ENCODE results near the gene ANKRD44.

The ANKRD44 gene

GRCh38 chr2:197204519-197205250, 105.9 kb downstream of the ANKRD44 start:
- no peak for DNase-seq

DNA sequence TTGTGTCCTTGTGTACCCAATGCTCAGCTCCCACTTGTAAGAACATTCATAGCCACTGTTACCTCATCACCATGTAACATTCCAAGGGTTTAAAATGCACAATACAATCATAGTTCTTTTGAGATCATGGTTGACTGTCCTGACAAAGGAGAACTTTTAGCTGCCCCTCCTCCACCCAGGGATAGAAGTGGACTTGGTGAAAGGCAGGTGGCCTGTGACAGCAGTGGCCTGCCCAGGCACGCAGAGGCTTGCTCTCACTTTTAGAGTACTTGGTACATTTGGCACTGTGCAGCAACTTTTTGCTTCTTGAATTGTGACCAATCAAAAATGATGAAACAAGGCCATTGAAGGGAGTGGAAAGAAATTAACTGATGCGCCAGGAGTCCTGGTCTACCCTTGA, 108.7 kb downstream of the ANKRD44 start:
- no peak for DNase-seq

DNA sequence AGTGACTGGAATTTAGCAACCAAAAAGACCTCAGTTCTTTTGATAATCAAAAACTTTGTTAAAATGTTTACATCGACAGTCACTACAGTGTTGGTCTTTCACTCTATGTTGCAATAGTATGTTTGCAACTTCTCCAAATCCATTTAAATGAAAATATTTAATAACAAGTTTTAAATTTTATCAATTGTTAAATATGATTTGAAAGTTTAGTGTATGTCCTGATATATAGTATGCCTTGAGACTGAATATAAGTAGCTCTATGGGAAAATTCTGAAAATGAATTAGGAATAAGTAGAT, 109.9 kb downstream of the ANKRD44 start:
- DNase-seq: no peak

DNA sequence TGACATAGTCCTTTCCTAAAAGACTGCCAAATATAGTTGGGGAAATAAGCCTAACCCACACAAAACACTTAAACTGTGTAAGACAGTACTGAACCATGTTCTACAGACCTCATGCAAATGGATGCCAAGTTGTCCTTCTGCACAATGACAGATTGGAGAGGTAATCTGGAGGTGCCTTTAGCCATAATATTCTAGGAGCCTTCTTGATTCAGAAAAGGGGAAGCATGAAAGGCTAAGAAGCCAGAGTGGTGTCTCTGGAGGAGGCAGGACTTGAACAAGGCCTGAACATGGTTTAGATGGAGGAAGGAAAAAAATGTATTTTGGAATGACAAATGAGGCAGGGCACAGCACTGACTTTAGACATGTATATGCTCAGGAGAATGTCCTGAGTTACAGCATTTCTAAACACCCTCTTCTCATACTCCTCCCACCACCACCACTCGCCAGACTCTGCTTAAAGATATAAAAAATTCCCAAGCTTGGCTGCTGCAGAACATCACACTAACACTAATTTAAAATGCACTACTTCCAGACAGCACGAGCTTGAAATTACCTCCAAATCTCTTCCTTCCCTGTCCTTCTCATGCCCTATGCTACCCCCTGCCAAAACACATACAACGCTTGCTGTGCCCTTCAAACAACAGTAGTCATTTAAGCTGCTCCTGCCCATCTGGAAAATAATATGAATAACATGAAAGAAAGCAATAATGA, 110.4 kb downstream of the ANKRD44 start:
- DNase-seq: no peak

- peak; percentile 81 to 87 for DNase-seq
Observed at GRCh38 chr2:197198890-197199289, 111.7 kb downstream of the ANKRD44 start.

DNA sequence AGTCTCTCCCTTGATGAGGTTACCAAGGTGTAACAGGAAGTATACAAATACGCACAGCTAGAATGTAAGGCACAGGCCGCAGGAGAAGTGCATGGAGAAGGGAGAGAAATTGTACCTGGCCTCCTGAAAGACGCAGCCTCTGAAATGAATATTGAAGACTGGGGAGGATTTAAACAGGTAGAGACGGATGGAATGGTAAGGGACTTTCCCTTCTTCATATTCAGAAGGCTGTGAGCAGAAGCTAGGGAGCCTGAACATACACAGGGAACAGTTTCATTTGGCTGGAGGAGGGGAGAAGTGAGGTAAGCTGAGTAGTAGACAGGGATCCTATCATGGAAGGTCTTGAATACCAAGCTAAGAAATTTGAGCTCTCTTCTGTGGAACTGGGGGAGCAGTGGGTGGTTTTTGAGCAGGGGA, 112.7 kb downstream of the ANKRD44 start:
- DNase-seq: no peak

DNA sequence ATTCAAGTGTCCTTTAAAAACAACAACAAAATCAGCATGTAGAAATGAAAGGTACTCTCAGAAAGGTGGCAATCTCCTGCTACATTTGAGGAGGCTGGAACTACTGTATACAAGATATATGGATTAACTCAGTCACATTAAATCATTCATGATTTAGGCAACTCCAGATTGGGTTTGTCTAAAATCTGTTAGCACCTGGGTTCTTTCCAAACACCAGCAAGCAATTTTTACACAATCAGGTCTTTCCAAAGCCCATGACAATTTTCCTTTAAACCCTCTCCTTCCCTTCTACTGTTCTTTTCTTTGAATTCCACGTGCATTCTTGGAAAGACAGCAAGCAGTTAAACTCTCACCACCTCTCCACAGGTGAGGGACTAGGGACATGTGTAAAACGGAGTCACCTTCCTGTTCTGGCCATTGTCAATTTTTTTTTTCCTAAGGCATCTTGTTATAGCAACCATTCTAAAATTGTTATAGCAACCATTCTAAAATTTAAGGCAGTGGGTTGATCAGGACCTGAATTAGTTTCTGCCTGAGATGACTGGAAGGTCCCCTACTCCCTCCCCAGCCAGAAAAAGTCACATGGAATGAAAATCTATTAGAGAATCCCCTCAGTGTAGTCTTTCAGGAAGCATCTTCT, 113.9 kb downstream of the ANKRD44 start:
- DNase-seq: no peak

DNA sequence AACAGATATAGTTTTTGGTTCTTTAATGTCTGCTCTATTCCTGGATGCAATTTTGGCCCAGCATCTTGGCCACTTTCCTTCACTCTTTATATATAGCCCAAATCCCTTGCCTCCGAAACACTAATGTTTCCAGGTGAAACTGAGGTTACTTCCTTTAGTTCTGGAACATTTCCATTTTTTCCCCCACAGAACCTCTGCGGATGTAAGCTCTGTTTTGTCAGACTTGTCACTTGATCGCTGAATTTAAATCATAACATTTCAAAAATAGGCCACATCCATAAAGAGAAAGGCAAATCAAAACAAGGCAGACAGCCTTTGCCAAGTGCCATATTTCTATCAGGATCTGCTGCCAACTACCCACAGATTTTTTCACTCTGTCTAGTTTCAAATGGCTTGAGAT, 115.1 kb downstream of the ANKRD44 start:
- DNase-seq: no peak

GRCh38 chr2:197191940-197192322, 118.6 kb downstream of the ANKRD44 start:
- peak in 1 of 2 experiments; percentile 58 for DNase-seq

- no peak for DNase-seq
Observed at GRCh38 chr2:197191177-197191939, 119.2 kb downstream of the ANKRD44 start.

GRCh38 chr2:197190100-197190432, 120.5 kb downstream of the ANKRD44 start:
- DNase-seq: no peak

GRCh38 chr2:197189426-197190099, 121.0 kb downstream of the ANKRD44 start:
- no peak for DNase-seq

DNA sequence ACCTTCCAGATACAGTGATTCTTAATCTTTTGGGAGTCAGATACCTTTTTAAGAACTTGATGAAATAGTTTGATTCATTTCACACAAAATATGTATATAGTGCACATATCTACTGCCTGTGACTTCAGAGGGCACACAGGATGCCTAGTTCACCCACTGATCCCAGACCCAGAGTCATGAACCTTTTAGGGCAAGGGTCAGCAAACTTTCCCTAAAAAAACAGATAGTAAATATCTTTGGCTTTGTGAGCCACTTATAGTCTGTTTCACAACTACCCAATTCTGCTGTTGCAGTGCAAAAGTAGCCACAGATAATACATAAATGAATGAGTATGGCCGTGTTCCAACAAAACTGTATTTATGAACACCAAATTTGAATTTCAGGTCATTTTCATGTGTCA, 124.9 kb downstream of the ANKRD44 start:
- no peak for DNase-seq

DNA sequence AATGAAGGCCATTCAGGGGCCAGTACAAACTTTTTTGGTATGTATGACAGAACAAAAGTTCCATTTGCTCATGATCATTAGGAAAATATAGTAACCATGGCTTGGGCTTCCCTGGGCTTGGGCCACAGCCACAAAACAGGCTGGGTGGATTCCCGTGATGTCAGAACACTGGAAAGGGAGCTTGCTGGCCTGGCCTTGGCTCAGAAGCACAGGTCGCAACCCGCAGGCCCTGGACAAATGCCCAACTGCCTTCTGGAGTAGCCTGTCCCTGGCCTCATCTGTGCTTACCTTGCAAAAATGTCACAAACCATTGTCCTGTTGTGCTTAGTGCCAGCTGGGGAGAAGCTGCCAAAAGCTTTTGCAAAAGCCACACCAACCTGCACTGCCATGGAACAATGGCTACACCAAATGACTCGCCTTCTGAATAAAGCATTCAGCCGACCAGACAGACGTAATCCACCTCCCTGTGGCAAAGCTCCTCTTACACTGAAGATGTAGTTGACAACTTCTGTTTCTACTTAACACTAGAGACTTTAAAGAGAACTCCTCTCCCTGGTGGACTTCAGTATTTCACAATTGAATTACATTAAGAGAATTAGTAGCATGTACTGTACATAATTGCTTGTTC, 125.5 kb downstream of the ANKRD44 start:
- DNase-seq: no peak

DNA sequence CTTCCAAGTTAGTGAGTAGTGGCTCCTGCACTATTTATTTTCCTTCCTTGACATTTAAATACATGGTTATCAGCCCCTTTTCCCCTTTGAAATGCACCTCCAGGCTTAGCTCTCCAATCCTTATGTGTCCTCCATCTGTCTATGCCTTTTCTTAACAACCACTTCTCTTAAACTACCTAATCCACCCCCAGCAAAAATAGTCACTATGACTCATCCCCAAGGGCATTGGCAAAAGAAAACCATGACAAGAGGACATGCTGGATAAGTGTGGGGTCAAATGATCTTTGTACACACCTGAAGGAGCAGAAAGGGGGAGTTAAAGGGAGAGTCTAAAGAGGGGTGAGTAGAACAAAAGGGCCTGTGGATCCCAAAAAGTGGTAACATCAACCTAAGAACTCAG, 127.2 kb downstream of the ANKRD44 start:
- DNase-seq: no peak

DNA sequence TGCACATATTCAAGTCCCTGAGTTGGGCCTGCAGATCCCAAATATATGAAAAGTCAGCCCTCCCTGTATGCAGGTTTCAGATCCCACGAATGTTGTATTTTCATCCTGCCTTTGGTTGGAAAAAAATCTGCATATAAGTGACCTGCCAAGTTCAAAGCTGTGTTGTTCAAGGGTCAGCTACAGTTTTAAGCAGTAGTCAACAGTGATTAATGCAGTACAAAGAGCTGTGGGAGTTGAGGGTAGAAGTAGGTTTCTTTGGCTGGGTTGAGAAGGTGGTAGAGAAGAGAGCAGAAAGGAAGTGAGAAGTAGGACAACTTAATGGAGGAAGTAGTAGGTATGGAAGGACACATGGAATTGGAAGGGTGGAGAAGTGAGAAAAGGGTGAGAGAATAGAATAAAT, 127.9 kb downstream of the ANKRD44 start:
- DNase-seq: no peak

- DNase-seq: no peak
Observed at GRCh38 chr2:197181491-197181890, 129.1 kb downstream of the ANKRD44 start.

DNA sequence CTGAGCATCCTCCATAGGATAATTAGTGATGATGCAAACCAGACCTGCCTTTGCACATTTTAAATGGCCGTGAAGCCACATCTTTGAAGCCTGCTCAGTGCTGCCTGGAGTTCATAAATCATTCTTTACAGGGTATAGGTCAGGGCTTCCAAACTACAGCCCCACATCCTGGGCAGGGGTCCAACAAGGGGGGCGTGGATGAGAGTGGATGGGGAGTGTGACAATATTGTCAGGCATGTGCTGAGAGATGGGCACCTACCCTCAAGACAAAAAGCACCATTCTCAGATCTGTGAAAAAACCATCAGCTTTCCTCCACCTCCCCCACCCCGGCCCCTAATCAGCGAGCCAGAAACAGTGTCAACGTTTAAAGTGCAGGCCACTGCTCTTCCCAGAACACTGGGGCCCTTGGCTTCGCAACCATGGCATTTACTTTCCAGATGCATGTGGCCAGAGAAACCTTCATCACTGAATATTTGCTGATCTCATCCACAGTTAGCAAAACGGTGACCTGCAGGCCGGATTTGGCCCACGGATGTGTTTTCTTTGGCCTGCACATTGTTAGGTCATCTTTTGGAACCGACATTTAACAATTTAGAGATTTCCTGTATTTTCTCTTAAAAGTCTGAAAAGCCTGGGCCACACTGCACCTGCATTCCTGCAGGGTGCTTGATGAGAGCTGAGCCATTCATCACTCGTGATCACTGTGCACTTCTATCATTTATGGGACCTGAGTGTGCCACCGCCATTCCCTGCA, 130.7 kb downstream of the ANKRD44 start:
- no peak for DNase-seq

- DNase-seq: no peak
Observed at GRCh38 chr2:197176522-197176921, 134.1 kb downstream of the ANKRD44 start.

DNA sequence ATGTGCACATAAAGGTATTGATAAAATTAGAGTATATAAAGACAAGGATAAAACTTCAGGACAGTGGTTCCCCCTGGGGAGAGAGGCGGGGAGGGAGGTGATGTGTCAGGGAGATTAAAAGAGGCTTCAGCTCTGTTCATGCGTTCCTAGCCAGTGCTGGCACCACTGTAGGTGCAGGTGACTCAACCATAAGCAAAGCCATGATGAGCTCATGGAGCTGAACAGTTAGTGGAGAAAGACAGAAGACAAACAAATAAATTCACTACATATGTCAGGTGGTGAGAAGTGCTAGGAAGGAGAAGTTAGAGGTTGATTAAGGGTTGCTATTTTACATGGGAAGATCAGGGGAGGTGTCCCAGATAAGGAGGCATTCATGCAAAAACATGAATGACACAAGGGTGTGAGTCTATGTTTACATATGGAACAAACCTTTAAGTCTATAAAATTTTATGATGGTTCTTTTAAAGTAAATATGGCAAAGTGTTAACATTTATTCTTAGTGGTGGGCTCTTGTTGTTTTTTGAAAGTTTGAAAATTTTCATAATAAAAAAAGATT, 136.0 kb downstream of the ANKRD44 start:
- DNase-seq: no peak

- DNase-seq: no peak
Observed at GRCh38 chr2:197171582-197171981, 139.0 kb downstream of the ANKRD44 start.

GRCh38 chr2:197170208-197170607, 140.4 kb downstream of the ANKRD44 start:
- no peak for DNase-seq
